GM19240 (cell line): ENCODE results near the gene THEMIS2.
"Not testable (repeated sequence)": the region's sequence is repeated elsewhere in the genome, so short reads cannot be mapped to it uniquely, and the experiment has no call there.

Experiments
- DNase-seq: peaks from one replicate; pipeline ENCODE4 v3.0.0; 2011; ENCODE audit warnings: low spot score; ENCODE audit not compliant: insufficient read length

The THEMIS2 gene

DNA sequence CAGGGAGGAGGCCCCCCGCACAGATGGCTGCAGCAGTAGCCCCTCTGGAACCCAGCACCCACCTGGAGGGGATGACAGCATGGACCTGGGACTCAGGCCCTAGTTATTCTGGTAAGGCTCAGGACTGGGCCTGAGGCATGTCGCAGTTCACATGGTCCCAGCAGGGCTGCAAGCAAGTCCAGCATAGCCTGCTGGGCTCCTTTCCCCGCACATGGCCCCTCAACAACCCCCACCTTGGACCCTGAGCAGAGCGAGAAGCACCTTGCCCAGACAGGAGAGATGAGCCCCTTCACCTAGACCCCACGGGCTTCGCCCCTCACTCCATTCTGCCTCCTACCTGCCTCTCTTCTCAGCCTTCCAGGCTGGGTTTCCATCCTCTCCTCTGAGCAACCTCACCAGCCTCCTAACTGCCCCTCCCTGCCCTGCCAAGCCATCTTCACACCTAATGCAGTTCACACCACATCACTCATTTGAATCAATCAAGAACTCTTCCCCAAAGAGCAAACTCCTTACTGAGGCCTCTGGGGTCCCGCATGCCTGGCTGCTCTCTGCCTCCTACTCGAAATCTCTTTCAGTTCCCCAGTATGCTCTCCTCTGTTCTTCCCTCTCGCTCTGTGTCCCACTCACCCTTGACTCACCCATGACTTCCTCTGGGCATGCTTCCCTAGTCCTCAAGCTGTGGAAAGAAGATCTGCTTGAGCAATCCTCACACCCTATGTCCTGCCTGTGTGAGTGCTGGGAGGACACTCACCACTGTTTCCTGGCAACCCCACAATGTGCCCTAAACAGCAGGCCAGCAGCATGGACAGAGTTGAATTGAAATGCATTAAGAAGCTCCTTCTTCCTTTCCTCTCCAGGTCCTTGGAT lies 9.4 kb upstream of the THEMIS2 start:
- DNase-seq: no peak

DNA sequence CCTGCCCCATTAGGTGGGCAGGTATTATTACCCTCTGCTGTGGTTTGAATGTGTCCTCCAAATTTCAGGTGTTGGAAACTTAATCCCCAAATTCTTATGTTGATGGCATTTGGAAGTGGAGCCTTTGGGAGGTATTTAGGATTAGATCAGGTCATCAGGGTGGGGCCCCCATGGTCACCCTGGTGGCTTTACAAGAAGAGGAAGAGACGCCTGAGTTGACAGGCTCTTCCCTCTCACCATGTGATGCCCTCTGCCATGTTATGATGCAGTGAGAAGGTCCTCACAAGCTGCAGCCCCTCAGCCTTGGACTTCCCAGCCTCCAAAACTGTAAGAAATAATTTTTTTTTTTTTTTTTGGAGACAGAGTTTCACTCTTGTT lies 8.8 kb upstream of the THEMIS2 start:
- no peak for DNase-seq

DNA sequence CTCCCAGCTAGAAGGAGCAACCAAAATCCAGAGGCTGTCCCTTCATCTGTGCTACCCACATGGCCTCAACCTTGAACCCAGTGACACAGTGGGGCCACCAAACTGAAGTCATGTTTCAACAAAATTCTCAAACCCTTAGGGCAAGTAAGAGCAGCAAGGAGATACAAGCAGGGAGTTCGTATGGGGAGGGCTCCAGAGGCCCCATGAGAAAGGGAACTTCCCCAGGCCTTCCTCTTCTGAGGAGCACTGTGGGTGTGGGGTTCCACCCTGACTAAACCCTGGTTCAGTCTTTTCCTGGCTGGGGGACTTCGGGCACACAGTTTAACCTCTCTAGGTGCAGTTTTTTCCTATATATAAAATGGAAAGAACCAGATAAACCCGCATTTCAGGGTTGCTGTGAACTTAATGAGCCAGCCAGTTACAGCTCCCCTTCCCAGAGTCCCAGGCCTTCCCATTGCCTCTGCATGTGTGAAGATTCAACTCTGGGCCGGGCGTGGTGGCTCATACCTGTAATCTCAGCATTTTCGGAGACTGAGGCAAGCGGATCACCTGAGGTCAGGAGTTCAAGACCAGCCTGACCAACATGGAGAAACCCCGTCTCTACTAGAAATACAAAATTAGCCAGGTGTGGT lies 8.0 kb upstream of the THEMIS2 start:
- DNase-seq: no peak

DNA sequence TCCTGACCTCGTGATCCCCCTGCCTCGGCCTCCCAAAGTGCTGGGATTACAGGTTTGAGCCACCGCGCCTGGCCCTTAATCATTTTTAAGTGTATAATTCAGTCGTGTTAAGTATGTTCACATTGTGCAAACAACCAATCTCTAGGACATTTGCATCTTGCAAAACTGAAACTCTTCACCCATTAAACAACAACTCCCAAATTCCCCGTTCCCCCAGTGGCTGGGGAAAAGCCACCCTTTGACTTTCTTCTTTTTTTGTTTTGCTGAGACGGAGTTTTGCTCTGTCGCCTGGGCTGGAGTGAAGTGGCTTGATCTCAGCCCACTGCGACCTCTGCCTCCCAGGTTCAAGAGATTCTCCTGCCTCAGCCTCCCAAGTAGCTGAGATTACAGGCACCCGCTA lies 6.5 kb upstream of the THEMIS2 start:
- no peak for DNase-seq

DNA sequence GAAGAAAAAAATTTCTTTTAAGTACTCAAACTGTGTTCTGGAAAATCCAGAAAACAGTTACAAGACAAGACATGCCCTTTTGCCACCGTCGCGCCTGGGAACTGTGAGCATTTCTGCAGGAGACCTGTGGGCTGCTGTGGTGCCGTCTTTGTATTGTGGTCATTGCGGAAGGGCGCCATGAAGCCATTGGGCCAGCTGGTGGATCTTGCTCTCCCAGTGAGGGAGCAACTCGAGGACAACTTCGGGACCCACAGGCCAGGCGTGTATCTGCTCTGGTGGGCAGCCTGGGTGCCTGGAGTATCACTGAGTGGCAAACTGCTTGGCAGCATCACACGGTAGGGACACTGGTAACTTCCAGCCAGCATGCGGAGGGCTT lies 3.8 kb upstream of the THEMIS2 start:
- DNase-seq: no peak

DNA sequence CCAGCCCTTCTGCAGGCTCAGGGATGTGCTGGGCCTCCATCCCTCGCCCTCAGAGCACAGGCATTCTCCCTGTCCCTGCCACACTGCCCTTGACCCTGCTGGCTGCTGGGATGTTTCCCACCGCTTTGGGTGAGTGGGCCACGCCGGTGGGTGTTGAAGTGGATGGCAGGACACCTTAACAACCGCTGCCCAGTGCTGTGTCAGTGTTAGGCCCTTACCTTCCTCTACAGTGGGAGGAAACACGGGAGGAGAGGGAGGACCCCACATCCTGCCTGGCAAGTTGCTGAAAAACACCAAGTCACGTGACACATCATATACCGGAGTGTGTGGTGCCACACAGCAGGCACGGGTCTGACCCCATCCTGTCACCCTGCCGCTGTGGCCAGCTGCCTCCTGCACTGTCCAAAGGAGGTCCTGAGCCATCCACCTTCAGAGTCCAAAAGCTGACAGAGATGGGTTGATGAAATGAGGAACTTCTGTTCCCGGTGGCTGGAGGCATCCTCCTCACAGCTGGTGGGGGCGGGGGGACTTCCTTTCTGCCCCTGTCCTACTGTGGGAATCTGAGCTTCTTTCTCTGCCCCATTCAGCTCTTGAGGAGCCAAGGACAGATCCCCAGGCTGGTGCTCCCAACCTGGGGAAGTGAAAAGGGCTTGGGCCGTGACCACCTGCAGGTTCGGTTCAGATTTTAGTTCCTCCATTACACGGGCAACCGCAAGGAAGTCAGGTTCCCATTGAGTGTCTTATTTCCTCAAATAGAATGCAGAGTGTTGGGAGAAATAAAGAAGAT lies 3.2 kb upstream of the THEMIS2 start:
- no peak for DNase-seq

GRCh38 chr1:27869719-27870085 lies 2.6 kb upstream of the THEMIS2 start:
- no peak for DNase-seq

GRCh38 chr1:27871076-27871475 lies 1.3 kb upstream of the THEMIS2 start:
- DNase-seq: not testable (repeated sequence)

DNA sequence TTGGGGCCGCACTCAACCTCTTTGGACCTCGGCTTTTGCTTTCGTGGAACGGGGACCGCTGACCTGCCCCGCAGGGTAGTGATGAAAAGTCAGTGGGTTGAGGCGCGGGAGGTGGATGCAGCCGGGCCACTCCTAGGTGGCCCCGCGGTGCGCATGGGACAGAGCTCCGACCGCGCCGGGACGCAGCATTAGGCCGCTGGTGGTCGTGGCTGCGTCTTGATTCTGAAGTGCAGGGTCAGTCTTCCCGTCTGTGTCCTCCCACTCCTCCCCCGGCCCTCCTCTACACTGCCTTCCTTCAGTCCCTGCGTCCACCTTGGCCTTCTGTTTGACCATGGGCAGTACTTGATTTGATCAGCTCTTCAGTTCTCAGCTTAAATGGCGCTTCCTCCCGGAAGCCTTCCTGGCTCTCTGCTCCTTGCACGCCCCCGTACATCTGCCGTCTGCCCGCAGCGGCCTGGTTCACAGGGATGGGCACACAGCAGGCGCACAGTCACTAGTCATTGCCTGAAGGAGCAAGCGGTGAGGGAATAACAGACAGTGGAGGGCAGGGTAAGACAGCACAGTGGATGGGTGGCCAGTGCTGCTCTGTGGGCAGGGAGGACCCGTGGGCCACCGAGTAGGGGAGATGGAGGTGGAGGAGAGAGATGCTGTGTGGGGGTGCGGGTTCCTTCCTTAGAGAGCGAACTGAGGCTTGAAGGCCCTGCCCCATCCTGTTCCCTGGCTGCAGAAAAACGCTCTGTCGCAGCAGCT lies 633 bp downstream of the THEMIS2 start:
- no peak for DNase-seq

DNA sequence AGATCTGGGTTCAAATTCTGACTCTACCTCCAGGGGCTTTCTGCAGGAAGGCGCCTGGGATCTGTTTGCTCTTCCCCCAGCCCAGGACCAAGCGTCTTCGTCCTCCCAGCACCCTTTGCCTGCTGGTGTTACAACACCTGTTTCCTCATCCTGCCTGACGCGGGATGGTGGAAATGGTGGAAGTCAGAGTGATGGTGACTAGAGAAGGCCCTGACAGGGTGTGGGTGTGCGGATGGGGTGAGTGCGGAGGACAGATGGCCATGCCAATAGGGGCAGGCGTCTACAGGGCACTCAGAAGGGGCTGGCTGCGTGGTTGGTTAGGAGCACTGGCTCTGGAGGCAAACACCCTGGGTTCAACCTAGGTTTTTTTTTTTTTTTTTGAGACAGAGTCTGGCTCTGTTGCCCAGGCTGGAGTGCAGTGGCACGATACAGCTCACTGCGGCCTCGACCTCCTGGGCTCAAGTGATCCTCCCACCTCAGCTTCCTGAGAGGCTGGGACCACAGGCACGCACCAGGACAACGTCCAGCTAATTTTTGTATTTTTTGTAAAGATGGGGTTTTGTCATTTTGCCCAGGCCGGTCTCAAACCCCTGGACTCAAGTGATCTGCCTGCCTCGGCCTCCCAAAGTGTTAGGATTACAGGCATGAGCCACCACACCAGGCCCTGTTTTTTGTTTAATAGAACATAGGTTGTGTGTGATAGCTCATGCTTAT lies 1.5 kb downstream of the THEMIS2 start:
- no peak for DNase-seq

DNA sequence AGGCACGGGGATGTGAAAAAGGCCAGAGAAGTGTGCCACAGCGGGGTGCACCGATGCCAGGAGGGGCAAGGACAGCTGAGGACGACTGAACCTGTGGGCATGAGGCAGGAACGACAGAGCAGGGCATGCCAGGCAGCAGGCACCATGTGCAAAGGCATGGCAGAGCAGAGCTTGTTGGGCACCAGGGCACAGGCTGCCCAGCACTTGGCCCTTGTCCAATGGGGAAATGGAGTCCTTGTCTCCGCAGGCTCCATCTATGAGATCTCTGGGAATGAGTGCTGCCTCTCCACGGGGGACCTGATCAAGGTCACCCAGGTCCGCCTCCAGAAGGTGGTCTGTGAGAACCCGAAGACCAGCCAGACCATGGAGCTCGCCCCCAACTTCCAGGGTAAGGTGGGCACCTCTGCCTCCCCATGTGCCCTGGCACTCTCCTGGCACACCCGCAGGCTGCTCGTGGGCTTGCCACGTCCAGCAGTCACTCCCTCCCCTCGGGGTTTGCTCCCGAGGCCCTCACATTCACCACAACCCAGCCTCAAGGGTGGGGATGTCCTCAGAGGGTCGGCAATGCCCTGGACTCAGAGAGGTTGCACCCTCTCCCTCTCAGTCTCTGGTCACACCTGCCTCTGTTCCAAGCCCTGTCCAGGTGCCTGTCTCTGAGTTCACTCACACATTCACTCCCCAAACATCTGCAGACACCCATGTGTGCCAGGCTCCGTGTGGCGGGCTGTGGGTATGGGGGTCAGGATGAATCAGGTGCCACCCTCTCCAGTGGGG lies 4.2 kb downstream of the THEMIS2 start:
- no peak for DNase-seq

- DNase-seq: no peak
Observed at GRCh38 chr1:27877115-27877416, 4.7 kb downstream of the THEMIS2 start.

GRCh38 chr1:27878039-27878438 lies 5.7 kb downstream of the THEMIS2 start:
- DNase-seq: no peak

DNA sequence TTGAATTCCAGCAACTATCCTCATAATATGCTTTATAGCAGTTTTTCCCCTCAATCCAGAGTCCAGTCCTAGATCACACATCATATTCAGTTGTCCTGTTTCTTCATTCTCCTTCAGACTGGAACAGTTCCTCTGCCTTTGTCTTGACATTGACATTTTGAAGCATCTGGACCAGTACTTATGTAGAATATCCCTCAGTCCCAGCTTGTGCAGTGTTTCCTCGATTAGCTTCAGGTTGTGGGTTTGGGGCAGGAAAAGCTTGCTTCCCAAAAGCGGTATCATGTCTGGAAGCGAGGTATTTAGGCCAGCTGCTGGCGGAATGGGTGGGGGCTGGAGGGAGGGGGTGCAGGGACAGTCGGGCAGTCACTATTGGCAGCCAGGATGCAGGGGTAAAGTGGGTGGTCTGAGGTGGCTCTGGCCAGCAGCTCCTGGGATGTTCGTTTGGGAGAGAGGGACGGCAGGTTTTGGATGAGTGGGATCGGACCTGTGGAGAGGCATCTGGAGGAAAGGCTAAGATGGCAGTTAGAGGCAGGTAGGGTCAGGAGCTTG lies 6.5 kb downstream of the THEMIS2 start:
- DNase-seq: no peak

DNA sequence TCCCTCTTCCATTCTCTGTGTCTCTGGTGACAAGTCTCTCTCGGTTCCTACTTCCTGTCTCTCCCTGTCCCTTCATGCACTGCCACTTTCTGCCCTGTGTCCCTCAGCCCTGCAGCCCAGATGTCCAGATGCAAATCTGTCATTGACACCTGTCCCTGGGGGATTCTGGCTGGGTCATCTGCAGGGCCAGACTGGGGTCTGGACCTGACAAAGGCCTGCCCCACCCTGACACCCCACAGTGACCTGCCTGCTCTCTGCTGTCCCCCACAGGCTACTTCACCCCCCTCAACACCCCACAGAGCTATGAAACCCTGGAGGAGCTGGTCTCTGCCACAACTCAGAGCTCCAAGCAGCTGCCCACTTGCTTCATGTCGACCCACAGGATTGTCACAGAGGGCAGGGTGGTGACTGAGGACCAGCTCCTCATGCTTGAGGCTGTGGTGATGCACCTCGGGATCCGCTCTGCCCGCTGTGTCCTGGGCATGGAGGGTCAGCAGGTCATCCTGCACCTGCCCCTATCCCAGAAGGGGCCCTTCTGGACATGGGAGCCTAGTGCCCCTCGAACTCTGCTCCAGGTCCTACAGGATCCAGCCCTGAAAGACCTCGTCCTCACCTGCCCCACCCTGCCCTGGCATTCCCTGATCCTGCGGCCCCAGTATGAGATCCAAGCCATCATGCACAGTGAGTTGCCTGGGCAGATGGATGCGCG lies 7.2 kb downstream of the THEMIS2 start:
- no peak for DNase-seq

GRCh38 chr1:27882543-27882903 lies 10.2 kb downstream of the THEMIS2 start:
- no peak for DNase-seq

DNA sequence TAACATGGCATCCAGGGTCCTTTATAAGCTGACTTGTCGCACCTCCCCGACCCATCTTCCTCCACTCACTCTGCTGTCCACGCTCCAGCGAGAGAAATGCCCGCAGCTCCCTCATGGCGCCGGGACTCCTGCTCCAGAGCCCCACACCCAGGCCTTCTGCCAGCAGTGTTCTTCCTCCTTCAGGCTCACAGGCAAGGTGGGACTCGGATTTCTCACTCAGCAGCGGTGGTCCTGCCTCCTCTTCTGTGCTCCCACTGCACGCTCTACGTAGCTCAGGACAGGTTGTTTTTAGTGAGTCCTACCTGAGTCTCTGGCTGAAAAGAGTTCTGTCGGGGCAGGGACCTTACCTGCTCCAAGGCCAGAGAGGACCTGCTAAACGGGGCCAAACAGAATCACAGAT lies 11.2 kb downstream of the THEMIS2 start:
- no peak for DNase-seq

DNA sequence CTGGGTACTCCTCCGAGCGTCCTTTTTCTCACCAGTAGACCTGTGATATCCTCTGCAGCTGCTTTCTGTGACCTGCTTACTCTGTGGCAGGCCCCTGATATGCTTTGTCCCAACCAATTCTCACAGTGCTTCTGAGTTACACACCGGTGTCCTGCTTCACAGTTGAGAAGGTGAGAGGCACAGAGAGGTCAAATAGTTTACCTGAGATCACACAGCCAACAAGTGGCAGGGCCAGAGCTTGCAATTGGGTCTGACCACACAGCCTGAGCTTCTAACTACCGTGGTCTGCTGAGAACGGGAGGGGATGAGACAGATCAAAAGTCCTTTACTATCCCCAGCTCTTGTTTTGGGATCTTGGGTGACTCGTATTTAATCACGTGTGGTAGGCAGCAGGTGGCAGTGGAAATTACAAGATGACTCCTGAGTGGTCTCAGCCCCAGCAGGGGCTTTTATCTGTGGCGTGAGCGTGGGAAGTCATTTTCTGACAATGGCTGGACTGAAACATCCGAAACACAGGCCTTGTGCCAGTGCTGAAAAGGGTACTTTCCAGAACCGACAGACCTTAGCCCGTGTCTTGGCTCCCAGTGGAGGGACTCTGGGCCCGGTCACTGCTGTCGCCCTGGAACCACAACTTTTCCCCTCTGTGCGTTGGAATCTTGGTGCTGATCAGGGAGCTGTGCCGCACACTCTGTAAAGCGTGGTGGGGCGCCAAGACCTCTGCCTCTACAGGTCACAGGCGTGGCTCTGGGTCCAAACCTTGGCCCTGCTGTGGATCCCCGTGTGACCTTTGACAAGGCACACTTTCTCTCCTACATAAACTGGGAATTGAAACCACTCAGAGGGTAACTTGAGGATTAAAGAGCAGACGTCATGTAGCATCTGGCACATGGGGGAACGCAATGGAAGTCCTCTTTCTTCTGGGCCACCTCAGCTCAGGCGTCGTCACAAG lies 11.9 kb downstream of the THEMIS2 start:
- no peak for DNase-seq
